NCI-H1092 (cell line): Measurements from ENCODE around the gene MALRD1.

Source experiments
- DNase-seq: peaks from one replicate; lab custom pipeline; 2025; lab: John Stamatoyannopoulos, UW

Gene MALRD1

DNA sequence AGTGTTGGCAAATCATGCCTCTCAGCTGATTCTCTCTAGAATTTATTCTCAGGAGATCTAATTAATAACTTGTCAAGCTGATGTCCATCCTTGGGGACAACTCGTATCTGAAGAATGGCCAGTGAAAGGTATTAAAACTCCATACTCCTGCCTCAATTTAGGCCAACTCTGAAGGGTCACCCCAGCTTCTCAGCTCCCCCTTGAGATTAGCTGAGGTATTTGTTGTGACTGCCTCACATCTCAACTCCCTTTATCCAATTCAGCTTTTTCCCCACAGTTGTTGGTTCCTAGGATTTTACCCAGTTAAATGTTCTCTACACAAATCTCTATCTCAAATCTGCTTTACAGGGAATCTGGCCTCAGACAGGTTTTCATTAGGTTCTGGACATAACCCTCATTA is 182.4 kb downstream of the MALRD1 start:
- no peak for DNase-seq

DNA sequence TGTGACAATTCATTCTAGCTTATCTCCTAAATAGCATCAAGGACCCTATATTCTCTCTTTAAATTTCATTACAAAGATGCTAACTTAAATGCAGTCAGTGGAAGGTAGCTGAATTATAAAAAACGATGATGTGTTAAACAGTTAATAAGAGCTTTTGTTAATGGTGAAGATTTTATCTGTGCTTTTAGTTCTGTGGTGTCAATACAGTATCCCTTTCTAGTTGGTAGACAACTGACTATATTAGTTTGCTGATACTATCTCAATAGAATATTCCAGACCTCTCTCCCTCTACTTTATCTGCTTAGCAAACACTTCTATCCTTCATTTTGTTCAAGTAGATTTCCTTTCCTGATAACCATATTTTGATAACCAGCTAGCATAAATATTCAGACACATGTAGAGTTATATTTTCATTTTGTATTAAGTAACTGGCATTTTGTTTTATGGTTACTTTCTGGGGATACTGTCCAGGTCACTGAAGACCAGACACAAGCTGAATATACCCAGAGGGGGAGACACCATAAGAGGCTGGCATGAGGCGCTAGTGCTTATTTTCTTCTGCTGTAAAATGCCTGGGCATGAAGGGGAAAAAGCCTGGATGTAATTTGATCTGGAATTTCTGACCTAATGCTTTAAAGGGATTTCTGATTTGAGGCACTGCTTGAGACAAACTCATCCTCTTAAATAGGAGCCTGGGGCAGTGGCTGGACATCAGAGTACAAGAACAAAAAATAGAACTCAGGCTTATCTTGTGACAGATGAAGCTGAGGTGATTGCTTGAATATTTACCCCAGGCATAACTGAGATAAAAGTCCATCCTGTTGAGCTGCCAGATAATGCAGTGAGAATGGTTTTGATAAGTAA is 197.5 kb downstream of the MALRD1 start:
- DNase-seq: no peak

DNA sequence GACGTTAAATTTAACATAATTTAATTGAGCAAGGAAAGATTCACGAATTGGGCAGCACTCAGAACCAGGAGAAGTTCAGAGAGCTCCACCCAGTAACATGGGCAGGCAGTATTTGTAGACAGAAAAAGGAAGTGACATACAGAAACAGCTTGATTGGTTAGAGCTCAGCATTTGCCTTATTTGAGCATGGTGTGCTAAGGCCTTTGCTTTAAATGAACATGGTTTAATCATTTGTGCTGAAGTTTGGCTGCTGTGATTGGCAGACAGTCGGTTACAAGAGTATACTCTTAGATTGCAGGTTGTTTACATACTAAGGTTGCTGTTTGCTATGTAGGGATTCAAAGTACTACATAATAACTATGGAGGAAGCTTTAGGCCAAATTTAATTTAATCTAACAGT is 199.2 kb downstream of the MALRD1 start:
- no peak for DNase-seq

DNA sequence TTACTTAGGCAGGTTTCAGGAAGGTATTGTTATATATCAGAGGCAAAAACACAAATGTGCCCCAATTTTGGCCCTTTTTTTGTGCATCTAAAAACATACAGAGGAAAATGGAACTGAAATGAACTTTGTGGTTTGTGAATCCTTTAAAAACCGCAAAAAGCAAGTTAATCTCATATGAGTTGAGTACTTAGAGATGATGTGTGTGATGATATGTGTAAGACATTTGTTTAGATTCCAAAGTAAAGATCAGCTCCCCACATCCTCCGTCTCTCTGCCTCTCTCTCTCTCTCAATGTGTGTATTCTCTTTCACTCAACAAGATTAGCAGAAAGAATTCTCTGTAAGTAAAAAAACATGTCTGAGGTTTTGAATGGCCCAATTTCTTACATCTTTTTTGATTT is 201.9 kb downstream of the MALRD1 start:
- DNase-seq: no peak

DNA sequence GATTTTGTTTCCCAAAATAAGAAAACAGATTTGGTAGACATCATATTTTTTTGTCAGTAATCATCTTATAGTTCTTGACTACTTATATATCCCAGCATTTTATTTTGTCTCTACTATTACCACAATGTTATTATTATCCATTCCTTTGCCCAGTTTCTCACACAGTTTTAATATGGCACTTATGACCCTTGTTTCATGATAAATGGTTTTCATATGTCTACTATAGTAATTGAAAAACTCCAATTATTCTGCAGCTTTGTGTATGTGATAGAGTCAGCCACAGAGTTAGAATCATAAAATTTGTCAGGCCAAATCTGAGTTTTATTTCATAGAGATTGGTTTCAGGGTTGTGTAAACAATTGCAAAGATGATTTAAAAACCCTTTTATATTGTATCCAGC is 203.9 kb downstream of the MALRD1 start:
- DNase-seq: no peak

DNA sequence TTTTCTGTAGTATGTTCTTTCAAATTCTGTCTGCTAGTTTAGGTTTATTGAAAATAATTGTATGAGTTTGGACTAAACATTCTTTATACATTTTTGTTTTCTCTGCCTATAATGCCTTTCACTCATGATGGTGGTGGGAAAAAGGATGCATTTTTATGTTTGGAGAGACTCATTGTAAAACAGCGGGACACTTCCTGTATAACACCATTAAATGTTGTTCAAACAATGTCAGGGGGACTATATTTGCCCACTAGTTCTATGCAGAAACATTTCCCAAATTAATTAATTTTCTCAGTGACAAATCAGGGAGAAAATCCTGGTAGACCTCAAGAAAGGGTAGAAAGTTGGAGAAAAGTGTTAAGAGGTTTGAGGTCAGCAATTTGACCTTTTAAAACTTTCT is 207.7 kb downstream of the MALRD1 start:
- DNase-seq: no peak

DNA sequence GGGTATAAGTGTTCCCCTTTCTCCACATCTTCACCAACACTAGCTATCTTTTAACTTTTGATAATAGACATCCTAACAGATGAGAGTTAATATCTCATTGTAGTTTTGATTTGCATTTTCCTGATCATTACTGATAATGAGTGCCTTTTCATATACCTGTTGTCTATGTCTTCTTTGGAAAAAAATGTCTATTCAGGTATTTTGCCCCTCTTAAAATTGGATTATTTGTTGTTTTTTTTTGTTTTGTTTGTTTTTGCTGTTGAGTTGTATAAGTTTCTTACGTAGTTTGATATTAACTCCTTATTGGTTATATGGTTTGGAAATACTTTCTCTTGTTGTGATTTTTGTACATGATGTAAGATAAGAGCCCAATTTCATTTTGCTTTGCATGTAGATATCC is 214.7 kb downstream of the MALRD1 start:
- no peak for DNase-seq

DNA sequence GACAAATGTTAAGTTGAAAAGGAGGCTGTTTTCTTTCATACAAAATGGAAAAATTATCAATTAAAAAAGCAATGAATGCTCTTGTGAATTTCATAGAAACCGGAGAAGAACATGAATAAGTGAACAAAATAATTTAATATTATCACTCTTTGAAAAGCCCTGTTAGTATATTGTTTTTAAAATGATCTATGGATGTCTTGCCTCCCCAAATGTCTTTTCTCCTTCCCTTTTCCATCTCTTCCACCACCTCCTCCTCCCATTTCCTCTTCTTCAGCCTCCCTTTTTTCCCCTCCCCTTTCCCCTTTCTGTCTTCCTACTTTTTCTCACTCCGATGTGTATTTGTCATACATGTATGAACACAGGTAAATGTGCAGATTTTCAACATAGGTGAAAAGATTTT is 234.7 kb downstream of the MALRD1 start:
- DNase-seq: no peak

DNA sequence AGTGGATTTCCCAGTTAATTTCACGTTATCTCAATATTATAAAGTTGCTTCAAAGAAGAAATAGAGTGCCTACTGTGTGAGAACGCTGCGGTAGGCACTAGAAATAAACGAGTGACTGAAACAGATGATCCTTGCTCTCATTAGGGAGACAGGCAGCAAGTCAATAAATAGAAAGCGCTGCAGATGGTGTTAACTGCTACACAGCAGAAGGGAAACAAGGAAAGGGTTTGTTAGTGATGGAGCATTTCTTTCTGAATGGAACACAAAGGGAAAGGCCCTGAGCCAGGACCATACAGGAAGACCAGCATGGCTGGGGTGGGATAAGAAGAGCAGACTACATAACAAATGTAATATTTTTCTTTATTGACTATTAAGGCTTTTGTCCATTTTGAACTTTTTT is 235.2 kb downstream of the MALRD1 start:
- no peak for DNase-seq

DNA sequence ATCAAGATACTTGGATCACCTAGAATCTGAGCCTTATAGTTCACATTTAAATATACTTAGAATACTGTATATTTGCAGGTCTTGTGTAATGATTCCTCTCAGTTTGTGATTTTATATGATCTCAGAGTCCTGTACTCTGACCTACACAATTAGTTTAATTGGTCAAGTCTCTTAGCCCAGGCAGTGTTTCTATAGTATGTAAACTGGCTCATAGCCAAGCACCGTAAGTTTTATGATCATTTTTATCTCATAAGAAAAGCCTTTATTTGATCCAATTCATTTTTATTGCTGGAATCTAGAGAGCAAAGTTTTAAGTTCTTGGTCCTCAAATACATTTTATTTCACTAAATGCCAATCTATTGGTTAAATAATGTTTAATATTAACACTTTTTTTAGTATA is 242.2 kb downstream of the MALRD1 start:
- no peak for DNase-seq

DNA sequence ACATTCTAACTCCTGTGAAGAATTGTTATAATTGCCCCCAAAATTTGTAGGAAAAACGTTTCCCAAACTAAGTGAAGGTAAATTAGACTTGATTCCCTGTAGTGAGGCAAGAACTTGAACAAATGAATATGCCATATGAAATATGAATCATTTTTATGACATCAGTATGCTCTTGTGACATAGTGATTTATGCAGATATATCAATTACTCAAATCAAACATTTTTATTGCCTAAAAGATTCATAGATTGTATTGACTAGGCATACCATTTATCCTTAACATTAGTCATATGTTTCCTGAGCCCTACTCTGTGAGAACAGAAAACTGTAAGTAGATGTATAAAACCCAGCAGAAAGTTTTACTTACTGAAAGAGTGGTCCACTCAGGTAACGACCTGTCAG is 245.6 kb downstream of the MALRD1 start:
- no peak for DNase-seq

DNA sequence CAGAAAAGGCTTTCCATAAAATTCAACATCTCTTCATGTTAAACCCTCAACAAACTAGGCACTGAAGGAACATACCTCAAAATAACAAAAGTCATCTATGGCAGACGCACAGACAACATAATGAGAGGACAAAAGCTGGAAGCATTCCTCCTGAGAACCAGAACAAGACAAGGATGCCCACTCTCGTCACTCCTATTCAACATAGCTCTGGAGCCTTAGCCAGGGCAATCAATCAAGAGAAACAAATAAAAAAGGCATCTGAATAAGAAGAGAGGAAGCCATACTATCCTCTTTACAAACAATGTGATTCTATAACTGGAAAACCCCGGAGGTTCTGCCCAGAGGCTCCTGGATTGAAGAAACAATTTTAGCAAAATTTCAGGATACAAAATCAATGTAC is 251.0 kb downstream of the MALRD1 start:
- no peak for DNase-seq

DNA sequence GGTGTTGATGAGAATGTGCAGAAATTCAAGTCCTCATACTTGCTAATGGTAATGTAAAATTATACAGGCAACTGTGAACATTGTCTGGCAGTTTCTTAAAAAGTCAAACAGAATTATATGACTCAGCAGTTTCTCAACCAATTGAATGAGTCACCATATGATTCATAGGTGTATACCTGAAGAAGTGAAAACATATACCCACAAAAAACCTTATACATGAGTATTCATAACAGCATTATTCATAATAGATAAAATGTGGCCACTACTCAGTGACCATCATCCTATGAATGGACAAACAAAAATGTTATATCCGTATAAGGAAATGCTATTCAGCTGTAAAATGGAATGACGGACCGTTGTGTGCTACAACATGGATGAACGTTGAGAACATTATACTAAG is 253.5 kb downstream of the MALRD1 start:
- DNase-seq: no peak

DNA sequence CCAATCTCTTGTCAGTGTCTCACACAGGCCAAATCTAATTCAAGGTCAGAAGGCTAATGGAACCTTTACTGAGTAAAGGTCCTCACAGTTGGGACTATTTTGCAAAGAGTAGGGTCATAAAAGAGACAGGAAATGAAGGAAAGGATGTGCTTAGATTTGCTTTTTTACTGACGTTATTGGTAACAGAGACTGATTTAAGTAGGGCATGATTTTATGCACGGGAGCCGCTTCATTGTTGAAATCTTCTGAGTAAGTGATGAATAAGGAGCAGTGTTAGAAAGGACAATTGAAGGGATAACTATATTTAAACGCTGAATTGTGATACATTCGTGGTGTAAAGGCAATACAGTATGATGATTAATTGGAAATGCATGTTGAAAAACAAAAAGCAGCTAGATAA is 261.5 kb downstream of the MALRD1 start:
- no peak for DNase-seq

DNA sequence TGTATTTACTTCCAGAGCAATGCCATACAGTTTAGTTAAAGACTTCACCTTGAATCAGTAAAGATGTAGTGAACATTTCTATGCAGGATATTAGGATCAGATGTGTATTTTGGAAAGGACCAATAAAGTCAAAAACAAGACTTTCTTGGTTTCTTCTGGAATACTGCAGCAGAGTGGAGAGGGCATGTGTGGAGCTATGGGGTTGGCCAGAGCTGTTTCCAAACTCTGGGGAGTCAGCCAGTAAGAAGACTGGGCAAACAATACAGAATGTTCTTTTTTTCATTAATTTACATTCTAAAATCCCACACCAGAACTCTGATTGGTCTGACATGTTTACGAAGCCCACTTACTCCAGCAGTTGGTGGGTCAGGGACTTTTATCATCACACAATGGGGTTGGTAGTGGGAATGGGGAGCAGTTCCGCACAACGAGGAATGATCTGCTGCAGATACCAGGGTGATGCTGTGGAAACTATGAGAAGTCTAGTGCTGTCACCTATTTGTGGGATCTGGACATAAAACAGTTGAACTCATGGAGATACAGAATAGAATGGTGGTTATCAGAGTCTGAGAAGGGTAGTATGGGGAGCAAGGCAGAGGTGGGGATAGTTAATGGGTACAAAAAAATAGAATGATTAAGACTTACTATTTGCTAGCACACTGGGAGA is 267.7 kb downstream of the MALRD1 start:
- DNase-seq: no peak

DNA sequence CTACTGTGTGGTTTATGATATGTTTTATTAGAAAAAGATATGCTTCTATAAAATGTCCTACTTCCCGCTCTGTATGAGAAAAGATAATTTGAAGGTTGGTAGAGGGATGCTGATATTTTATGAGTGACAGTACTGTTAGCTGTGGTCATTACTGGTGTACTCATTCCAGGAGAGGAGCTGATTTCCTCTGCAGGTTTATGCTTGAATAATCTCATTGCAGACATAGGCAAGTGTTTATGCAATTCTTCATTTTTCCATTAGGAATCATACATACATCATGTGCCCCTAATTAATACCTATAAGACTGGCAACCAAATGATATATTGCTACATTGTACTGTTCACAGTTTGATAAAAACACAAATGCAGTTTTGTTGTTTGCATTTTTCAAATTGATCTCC is 269.4 kb downstream of the MALRD1 start:
- DNase-seq: no peak

DNA sequence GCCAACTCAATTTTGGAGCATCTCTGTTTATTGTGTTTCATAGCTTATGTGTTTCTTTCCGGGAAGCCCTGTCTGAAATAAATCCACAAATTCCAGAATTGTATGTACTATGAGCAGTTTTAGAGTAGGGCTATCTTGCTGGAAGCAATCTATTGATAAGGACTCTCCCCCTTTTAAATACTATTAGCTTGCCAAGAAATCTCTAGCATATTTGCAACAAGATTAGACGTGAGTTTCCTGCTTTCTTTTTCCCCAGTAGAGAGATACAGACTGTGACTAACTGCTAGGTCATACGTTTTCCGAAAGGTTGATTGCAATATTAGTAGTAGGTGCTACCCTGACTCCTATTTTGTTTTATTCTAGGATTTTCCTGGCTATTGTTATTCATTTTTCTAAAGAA is 277.0 kb downstream of the MALRD1 start:
- DNase-seq: no peak

DNA sequence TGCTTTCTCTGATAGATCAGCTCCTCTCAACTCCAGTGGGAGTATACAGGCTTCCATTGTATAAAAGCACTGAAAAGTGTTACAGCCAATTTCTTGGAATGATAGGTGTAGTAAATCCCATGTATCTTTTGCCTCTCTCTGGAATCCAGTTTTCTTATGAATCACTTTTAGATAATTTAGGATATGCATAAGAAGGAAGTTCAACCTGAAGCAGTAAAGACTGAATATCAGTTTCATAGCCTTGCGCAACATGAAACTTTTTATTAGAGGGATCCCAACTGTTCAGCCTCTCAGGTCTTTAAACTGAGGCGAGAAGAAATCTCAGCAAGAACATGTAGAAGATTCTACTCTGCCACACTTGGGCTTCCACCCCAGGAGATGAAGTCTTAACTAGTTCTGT is 280.0 kb downstream of the MALRD1 start:
- DNase-seq: no peak

DNA sequence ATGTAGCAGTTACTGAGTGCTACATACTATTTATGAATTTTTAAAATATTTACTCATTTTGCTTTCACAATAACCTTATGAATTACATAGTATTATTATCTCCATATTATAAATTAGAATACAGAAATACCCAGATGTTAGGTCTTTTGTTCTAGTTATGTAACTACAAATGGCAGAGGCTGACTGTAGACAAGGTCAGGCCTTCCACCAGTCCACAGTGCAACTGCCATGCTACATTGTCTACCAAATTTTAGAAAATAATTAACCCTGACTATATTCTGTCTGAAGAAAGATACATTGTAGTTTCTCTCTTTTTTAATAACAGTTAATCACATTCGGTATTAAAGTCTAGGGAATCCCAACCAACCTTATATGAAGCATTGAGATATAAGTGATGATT is 280.9 kb downstream of the MALRD1 start:
- no peak for DNase-seq

DNA sequence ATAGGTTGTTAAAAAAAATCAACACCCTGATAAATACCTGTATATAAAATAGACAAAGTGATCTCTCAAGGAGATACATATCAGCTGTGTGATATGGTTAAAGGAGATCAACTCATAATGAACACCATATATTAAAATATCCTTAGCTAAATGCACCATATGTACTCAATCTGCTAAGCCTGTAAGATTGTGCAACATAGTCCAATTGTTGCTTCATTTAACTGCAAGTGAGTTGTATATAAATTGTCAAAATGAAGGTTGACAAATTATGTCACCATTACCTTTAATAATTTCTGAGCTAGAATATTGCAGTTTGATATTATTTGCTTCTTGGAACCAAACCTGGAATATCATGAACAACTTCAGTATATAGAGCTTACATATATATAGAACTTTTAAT is 283.7 kb downstream of the MALRD1 start:
- DNase-seq: no peak

DNA sequence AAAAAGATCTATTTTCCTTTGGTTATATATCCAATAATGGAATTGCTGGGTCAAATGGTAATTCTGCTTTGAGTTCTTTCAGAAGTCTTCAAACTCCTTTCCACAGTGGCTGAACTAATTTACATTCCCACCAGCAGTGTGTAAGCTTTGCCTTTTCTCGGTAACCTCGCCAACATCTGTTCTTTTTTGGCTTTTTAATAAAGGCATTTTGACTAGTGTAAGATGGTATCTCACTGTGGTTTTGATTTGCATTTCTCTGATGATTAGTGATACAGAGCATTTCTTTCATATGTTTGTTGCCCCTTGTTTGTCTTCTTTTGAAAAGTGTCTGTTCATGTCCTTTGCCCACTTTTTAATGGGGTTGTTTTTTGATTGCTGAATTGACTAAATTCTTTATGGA is 285.0 kb downstream of the MALRD1 start:
- no peak for DNase-seq

DNA sequence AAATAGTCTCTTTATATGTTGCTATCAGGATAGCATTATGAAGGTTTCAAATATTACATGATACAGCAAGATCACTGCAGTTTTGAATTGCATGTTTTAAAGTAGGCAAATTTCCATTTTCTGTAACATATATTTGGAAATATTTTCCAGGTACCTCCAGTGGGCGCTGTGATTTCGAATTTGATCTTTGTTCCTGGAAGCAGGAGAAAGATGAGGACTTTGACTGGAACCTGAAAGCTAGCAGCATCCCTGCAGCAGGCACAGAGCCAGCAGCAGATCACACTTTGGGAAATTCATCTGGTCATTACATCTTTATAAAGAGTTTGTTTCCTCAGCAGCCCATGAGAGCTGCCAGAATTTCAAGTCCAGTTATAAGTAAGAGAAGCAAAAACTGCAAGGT is 299.0 kb downstream of the MALRD1 start:
- DNase-seq: no peak

DNA sequence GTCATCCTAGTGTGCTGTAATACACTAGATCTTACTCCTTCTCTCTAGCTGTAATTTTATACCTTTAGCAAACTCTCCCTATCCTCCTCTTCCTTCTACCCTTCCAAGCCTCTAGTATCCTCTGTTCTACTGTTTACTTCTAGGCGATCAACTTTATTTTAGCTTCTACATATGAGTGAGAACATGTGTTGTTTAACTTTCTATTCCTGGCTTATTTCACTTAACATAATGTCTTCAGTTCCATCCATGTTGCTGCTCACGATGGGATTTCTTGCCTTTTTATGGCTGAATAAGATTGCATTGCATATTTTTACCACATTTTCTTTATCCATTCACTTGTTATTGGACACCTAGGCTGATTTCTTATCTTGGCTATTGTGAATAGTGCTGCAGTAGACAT is 318.6 kb downstream of the MALRD1 start:
- DNase-seq: no peak

DNA sequence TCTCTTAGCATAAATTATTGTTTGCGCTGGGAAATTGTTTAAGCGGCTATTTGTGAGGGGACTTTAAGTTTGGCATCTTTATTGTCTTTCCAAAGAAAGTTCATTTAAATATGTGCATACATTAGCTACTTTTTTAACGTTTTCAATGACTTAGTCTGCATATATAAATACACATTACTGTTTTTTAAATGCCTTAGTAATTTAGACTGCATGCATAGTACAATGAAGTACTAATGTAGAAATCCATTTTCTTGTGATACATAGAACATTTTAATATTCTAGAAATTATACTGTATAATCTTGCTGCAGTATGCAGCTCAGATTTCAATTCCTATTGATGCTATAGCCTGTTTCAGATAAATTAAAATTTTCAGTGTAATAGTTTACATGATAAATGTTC is 325.4 kb downstream of the MALRD1 start:
- DNase-seq: no peak
